Activated CD4-positive, alpha-beta memory T cell treated with anti-CD3 and anti-CD28 coated beads, Interleukin-2, amount 10 ng/mL, durations not matched to agents 7 days and 5 days (primary cell): ENCODE data around the gene ARHGAP28. TPM values are rescaled to one million over a fixed set of nuclear protein-coding genes. Genes with fewer than 3 reads are reported as not detected.
"Not testable (repeated sequence)": the region's sequence is repeated elsewhere in the genome, so short reads cannot be mapped to it uniquely, and the experiment has no call there.

Experiments
- CTCF ChIA-PET: fragments of 350-600 bp; sonication (Branson Sonifier 250); formaldehyde crosslinking; loops from one replicate; lab custom pipeline; 2021; ENCODE audit warnings: antibody characterized with exemption, inconsistent platforms; lab: Charles Lee
- POLR2A ChIA-PET: fragments of 350-600 bp; sonication (Branson Sonifier 250); formaldehyde crosslinking; loops from one replicate; lab custom pipeline; 2021; ENCODE audit warnings: antibody characterized with exemption; lab: Charles Lee
- DNase-seq: peaks from one replicate; pipeline ENCODE4 v3.0.0-alpha.2; 2020
- H3K27ac Mint-ChIP-seq: one replicate; pipeline ENCODE4 v1.8.0; 2021; ENCODE audit warnings: mild to moderate bottlenecking, mixed read lengths
- H3K27me3 Mint-ChIP-seq: one replicate; pipeline ENCODE4 v1.8.0; 2021; ENCODE audit warnings: mixed read lengths
- H3K36me3 Mint-ChIP-seq: one replicate; pipeline ENCODE4 v1.8.0; 2021; ENCODE audit warnings: low read depth, mixed read lengths
- H3K4me1 Mint-ChIP-seq: one replicate; pipeline ENCODE4 v1.8.0; 2021; ENCODE audit warnings: mixed read lengths
- H3K4me3 Mint-ChIP-seq: one replicate; pipeline ENCODE4 v1.8.0; 2021; ENCODE audit warnings: mild to moderate bottlenecking, mixed read lengths
- H3K9me3 Mint-ChIP-seq: one replicate; pipeline ENCODE4 v1.8.0; 2021; ENCODE audit warnings: mixed read lengths
- total RNA-seq, 2 experiments: library from RNA; stranded (reverse); gene quantifications; one replicate each; pipeline ENCODE4 v1.2.3, GENCODE V29; 2021

ARHGAP28 gene
- total RNA-seq, 2 experiments from 2014 or later = not detected

DNA sequence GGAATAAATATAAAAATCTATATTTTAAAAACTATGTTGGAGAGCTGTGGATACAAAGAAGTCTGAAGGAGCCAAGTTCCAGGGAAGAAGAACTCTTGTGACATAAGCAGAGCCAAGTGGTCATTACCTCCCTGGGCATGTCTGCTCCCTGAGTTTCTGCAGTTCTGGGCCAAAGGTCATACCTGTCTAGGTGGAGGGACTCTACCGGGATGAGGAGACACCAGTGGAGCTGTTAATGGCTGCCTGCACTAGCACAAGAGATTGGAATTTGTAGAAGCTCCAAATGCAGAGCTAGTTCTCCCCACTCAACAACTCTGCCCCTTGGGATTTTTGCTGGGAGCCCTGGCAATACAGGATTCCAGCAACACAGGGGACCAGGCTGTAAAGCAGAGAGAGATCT is 89.8 kb downstream of the ARHGAP28 start:
- no peaks in the 10 kb centered on the region for H3K4me1 Mint-ChIP-seq
- ChIA-PET CTCF (no interaction called here), POLR2A (no interaction called here)
- H3K27ac Mint-ChIP-seq = no peak overlapping the region
- no peaks in the 10 kb centered on the region for H3K27me3 Mint-ChIP-seq
- no peaks in the 10 kb centered on the region for H3K36me3 Mint-ChIP-seq
- H3K9me3 Mint-ChIP-seq = peaks cover 8% of the 10 kb centered on the region
- no peak overlapping the region for H3K4me3 Mint-ChIP-seq
- DNase-seq = no peak

DNA sequence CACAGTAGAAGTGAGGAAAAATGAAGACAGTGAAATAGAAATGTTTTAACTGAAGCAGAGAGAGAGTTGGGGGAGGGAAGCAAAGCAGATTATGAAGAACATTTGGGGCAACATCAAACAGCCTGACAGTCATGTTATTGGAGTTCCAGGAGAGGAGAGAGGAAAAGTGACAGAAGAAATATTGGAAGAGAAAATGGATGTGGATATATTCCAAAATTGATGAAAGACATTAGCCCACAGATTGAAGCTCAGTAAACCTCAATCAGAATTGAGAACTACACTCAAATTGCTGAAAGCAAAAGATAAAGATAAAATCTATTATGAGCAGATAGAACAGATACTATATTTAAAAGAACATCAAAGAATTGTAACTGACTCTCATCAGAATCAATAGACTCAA is 90.8 kb downstream of the ARHGAP28 start:
- Mint-ChIP-seq H3K4me1 (no peaks in the 10 kb centered on the region), H3K36me3 (no peaks in the 10 kb centered on the region), H3K27me3 (no peaks in the 10 kb centered on the region), H3K27ac (no peak overlapping the region), H3K9me3 (peaks cover 5% of the 10 kb centered on the region), H3K4me3 (no peak overlapping the region)
- ChIA-PET POLR2A (no interaction called here), CTCF (no interaction called here)
- no peak for DNase-seq

DNA sequence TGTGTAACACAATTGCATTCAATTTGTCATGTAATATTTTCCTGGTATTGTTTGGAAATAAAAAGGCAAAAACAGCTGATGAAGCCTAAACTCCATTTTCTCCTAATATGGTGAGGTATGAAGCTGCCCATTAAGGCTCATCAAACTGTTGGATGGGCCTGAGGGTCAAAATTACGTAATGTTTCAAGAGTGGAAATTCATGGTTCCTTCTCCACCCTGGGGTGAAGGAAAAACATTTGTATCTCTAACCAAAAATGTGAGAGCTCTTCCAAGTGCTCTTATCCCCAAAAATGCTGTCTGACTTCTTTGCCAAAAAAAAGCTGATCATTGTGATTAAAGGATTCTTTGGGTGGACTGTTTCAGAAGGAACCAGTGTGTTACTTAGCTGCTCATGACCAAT is 91.8 kb downstream of the ARHGAP28 start:
- DNase-seq = no peak
- Mint-ChIP-seq H3K36me3 (no peaks in the 10 kb centered on the region), H3K9me3 (peaks cover 5% of the 10 kb centered on the region), H3K27ac (no peak overlapping the region), H3K4me1 (no peaks in the 10 kb centered on the region), H3K4me3 (no peak overlapping the region), H3K27me3 (no peaks in the 10 kb centered on the region)
- CTCF ChIA-PET = no interaction called here
- POLR2A ChIA-PET = no interaction called here

DNA sequence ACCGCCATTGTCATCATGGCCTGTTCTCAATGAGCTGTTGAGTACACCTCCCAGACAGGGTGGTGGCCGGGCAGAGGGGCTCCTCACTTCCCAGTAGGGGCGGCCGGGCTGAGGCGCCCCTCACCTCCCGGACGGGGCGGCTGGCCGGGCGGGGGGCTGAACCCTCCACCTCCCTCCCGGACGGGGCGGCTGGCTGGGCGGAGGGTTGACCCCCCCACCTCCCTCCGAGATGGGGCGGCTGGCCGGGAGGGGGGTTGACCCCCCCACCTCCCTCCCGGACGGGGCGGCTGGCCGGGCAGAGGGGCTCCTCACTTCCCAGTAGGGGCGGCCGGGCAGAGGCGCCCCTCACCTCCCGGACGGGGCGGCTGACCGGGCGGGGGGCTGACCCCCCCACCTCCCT is 97.6 kb downstream of the ARHGAP28 start:
- H3K27ac Mint-ChIP-seq, CTCF ChIA-PET: not testable (repeated sequence)

DNA sequence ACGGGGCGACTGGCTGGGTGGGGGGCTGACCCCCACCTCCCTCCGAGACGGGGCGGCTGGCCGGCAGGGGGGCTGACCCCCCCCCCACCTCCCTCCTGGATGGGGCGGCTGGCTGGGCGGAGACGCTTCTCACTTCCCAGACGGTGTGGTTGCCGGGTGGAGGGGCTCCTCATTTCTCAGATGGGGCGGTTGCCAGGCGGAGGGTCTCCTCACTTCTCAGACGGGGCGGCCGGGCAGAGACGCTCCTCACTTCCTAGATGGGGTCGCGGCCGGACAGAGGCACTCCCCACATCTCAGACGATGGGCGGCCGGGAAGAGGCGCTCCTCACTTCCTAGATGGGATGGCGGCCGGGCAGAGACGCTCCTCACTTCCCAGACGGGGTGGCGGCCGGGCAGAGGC is 98.0 kb downstream of the ARHGAP28 start:
- H3K9me3 Mint-ChIP-seq, H3K27me3 Mint-ChIP-seq, H3K4me3 Mint-ChIP-seq, H3K36me3 Mint-ChIP-seq, H3K27ac Mint-ChIP-seq, CTCF ChIA-PET, POLR2A ChIA-PET, DNase-seq, H3K4me1 Mint-ChIP-seq: not testable (repeated sequence)

More for the DNA sequence above, 97.6 kb downstream of the ARHGAP28 start:
- H3K36me3 Mint-ChIP-seq, POLR2A ChIA-PET, H3K4me3 Mint-ChIP-seq, DNase-seq, H3K4me1 Mint-ChIP-seq, H3K9me3 Mint-ChIP-seq, H3K27me3 Mint-ChIP-seq: not testable (repeated sequence)

DNA sequence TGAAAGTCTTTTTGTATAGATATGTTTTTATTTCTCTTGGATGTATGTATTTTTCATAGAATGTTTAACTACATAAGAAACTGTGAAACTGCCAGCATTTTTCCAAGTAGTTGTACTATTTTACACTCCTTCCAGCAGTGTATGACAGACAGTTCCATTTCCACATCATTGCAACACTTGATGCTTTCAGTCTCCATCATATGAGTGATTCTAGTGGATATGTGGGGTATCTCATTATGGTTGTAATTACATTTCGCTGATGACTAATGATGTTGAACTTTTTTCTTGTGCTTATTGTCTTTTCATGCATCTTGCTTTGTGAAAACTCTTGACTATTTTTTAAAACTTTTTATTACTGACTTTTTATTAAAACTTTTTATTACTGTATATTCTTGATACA is 101.4 kb downstream of the ARHGAP28 start:
- POLR2A ChIA-PET = no interaction called here
- H3K36me3 Mint-ChIP-seq = no peaks in the 10 kb centered on the region
- no peak overlapping the region for H3K27ac Mint-ChIP-seq
- H3K4me3 Mint-ChIP-seq = no peak overlapping the region
- CTCF ChIA-PET = no interaction called here
- H3K4me1 Mint-ChIP-seq = no peaks in the 10 kb centered on the region
- no peak for DNase-seq
- peaks cover 7% of the 10 kb centered on the region for H3K9me3 Mint-ChIP-seq
- no peaks in the 10 kb centered on the region for H3K27me3 Mint-ChIP-seq

DNA sequence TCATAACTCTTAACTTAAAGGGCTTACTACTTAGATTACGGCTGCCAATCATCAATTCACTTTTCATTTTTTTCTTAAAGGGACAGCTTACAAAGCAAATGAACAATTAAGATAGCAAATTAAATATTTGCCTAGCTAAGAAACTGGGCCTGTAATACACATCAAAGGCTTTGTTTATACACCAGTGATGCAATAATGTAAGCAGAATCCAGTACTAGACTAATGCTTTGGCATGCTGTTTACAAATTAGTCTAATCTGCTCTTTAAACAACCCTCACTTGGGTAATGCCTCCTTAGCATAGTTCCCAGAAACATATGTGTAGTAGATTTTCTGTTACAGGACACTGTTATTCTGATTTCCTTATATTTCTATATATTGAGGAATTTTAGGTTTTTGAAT is 105.8 kb downstream of the ARHGAP28 start:
- CTCF ChIA-PET = no interaction called here
- no peak overlapping the region for H3K4me3 Mint-ChIP-seq
- no peak overlapping the region for H3K27ac Mint-ChIP-seq
- no peaks in the 10 kb centered on the region for H3K27me3 Mint-ChIP-seq
- POLR2A ChIA-PET = no interaction called here
- DNase-seq = no peak
- no peaks in the 10 kb centered on the region for H3K36me3 Mint-ChIP-seq
- H3K9me3 Mint-ChIP-seq = peaks cover 7% of the 10 kb centered on the region
- H3K4me1 Mint-ChIP-seq = no peaks in the 10 kb centered on the region

DNA sequence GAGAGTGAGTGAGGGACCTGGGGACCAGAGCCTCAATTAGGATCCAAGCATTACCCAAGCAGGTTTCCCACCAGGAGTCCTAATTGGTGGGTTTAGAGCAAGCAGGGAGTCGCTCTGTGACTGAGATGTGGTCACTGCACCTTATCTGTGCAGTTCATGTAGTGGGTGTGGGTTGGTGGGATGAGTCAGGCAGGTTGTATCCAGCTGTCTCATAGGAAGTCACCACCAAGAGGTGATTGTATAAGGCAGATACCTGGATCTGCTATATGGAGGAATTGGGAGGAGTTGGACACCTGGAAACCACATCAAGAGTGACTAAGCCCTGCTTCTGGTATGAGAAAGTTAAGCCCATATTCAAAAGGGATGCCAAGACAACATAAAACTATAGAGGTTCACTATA is 106.8 kb downstream of the ARHGAP28 start:
- Mint-ChIP-seq H3K4me3 (no peak overlapping the region), H3K9me3 (peaks cover 7% of the 10 kb centered on the region), H3K27me3 (no peaks in the 10 kb centered on the region), H3K4me1 (no peaks in the 10 kb centered on the region), H3K27ac (no peak overlapping the region), H3K36me3 (no peaks in the 10 kb centered on the region)
- CTCF ChIA-PET = no interaction called here
- POLR2A ChIA-PET = no interaction called here
- no peak for DNase-seq

DNA sequence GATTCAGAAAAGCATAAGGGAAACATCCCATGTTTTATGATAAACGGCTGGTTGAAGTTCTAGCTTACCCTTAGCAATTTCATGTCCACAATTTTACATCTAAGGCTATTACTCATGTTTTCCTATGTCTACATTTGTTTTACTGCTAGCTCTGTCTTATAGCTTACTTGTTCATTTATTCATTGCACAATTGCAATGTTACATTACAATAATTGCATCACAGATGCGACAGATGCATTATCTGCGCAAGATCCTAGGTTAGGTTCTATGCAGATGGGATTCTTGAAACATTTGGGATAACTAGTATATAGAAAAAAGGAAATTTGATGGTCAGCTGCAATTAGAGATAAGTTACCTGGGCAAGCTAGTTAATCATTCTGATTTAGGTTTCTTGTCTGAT is 108.4 kb downstream of the ARHGAP28 start:
- H3K4me3 Mint-ChIP-seq = no peak overlapping the region
- H3K36me3 Mint-ChIP-seq = no peaks in the 10 kb centered on the region
- ChIA-PET POLR2A (no interaction called here), CTCF (no interaction called here)
- peaks cover 5% of the 10 kb centered on the region for H3K9me3 Mint-ChIP-seq
- H3K27me3 Mint-ChIP-seq = no peaks in the 10 kb centered on the region
- no peaks in the 10 kb centered on the region for H3K4me1 Mint-ChIP-seq
- no peak for DNase-seq
- no peak overlapping the region for H3K27ac Mint-ChIP-seq

DNA sequence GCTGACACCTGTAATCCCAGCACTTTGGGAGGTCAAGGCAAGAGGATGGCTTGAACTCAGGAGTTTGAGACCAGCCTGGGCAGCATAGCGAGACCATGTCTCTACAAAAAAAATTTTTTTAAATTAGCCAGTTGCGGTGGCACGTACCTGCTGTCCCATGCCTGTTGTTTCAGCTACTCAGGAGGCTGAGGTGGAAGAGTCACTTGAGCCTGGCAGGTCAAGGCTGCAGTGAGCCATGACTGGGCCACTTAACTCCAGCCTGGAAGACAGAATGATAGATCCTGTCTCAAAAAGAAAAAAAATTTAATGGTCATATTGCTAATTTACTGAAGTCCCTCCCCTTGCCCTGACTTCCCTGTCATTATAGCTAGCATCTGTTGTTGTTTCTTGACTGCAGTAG is 112.6 kb downstream of the ARHGAP28 start:
- ChIA-PET POLR2A (no interaction called here), CTCF (no interaction called here)
- peaks cover 10% of the 10 kb centered on the region for H3K9me3 Mint-ChIP-seq
- no peaks in the 10 kb centered on the region for H3K4me1 Mint-ChIP-seq
- no peak overlapping the region for H3K27ac Mint-ChIP-seq
- no peak for DNase-seq
- no peaks in the 10 kb centered on the region for H3K27me3 Mint-ChIP-seq
- H3K36me3 Mint-ChIP-seq = no peaks in the 10 kb centered on the region
- no peak overlapping the region for H3K4me3 Mint-ChIP-seq

DNA sequence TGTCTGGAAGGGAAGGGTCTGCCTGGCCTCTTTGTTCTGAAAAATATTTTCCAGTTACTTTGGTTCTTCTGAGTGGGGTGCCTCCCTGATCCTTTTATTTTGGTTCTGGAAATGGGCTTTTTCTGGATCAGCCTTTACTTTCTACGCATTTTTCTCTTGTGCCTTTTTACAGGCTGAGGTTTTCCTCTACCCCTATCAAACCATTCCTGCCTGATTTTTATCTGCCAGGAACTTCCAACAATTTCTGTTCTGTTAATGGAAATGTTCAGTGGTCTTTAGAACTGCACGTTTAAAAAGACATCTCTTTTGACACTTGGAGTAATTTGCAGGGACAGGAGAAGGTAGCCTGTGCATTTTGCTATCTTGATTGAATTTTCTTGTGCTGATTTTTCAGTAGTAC is 113.8 kb downstream of the ARHGAP28 start:
- Mint-ChIP-seq H3K4me3 (no peak overlapping the region), H3K27me3 (no peaks in the 10 kb centered on the region), H3K27ac (no peak overlapping the region), H3K36me3 (no peaks in the 10 kb centered on the region), H3K9me3 (peaks cover 13% of the 10 kb centered on the region), H3K4me1 (no peaks in the 10 kb centered on the region)
- CTCF ChIA-PET = no interaction called here
- DNase-seq = no peak
- POLR2A ChIA-PET = no interaction called here

DNA sequence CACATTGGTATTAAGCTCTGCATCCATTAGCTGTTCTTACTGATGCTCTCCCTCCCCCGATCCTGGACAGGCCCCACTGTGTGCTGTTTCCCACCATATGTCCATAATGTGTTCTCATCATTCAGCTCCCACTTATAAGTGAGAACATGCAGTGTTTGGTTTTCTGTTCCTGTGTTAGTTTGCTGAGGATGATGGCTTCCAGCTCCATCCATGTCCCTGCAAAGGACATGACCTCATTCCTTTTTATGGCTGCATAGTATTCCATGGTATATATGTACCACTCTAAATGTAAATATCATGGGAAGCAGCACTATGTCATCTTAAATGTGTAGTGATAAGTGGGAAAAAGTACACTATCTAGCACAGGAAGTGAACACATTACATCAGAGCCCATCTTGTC is 116.0 kb downstream of the ARHGAP28 start:
- H3K27me3 Mint-ChIP-seq, H3K4me3 Mint-ChIP-seq, DNase-seq, H3K36me3 Mint-ChIP-seq, H3K27ac Mint-ChIP-seq, POLR2A ChIA-PET, CTCF ChIA-PET, H3K4me1 Mint-ChIP-seq: not testable (repeated sequence)
- H3K9me3 Mint-ChIP-seq = peaks cover 13% of the 10 kb centered on the region

DNA sequence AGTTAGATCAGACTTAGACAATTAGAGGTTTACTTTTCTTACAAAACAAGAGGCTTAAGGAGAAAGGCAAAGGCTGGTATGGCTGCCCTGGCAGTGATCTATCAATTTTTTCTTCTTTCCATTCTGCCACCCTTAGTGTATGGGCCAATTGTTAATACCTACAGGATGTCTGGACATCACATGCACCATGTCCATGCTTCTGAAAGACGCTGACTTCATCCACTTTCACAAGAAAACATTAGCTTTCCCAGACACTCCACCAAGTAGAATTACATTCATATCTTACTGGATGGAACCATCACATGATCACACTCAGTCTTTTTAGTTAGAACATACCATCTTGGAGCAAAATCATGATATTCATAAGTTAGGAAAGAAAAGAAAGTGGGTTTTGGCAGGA is 120.9 kb downstream of the ARHGAP28 start:
- Mint-ChIP-seq H3K27ac (no peak overlapping the region), H3K9me3 (peaks cover 24% of the 10 kb centered on the region), H3K27me3 (no peaks in the 10 kb centered on the region), H3K4me1 (no peaks in the 10 kb centered on the region), H3K36me3 (no peaks in the 10 kb centered on the region), H3K4me3 (no peak overlapping the region)
- ChIA-PET CTCF (no interaction called here), POLR2A (no interaction called here)
- DNase-seq = no peak

DNA sequence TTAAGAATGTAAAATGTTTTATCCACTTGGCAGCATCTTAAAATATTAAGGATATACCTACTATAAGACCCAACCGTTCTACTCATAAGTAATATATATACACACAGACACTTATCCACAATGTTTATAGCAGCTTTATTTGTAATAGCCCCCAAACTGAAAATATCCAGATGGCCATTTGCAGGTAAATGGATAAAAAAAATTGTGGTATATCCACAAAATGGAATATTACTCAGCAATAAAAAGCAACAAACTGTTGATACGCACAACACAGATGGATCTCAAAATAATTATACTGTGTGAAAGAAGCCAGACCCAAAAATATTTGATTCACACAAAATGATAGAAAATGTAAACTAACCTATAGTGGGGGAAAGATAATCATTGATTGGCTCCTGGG is 122.0 kb downstream of the ARHGAP28 start:
- H3K27ac Mint-ChIP-seq = no peak overlapping the region
- H3K27me3 Mint-ChIP-seq = no peaks in the 10 kb centered on the region
- CTCF ChIA-PET = no interaction called here
- peaks cover 18% of the 10 kb centered on the region for H3K9me3 Mint-ChIP-seq
- DNase-seq = no peak
- POLR2A ChIA-PET = no interaction called here
- no peaks in the 10 kb centered on the region for H3K36me3 Mint-ChIP-seq
- no peak overlapping the region for H3K4me3 Mint-ChIP-seq
- no peaks in the 10 kb centered on the region for H3K4me1 Mint-ChIP-seq

DNA sequence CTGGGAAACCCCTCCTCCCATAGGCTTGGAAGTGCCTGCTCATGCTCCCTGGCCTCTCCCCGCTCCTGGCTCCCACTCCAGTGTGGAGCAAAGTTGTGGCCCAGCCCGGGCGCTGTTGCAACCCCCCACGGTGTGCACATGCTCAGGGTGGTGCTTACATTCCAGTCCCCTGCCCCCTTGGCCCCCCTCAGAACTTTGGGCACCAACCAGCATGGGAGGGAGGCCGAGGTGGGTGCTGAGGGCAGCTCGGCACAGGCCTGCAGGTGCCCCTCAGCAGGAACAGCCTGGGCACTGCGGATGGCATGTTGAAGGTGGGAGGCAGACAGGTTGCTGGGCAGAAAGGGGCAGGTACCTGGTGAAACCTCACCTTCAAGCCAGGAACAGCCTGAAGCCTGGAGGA is 125.3 kb downstream of the ARHGAP28 start:
- Mint-ChIP-seq H3K27ac (no peak overlapping the region), H3K4me3 (no peak overlapping the region), H3K36me3 (no peaks in the 10 kb centered on the region), H3K27me3 (no peaks in the 10 kb centered on the region), H3K9me3 (peaks cover 14% of the 10 kb centered on the region), H3K4me1 (no peaks in the 10 kb centered on the region)
- ChIA-PET POLR2A (no interaction called here), CTCF (no interaction called here)
- no peak for DNase-seq
